Activated CD8-positive, alpha-beta memory T cell treated with anti-CD3 and anti-CD28 coated beads for 36 hours (primary cell): Measurements from ENCODE around the gene PPP1R13B. TPM values are rescaled to one million over a fixed set of nuclear protein-coding genes. Genes with fewer than 3 reads are reported as not detected.

Experiments used
- CTCF ChIA-PET: fragments of 350-600 bp; sonication (Branson Sonifier 250); formaldehyde crosslinking; loops from one replicate; lab custom pipeline; 2021; ENCODE audit warnings: antibody characterized with exemption; lab: Charles Lee
- POLR2A ChIA-PET: fragments of 350-600 bp; sonication (Branson Sonifier 250); formaldehyde crosslinking; loops from one replicate; lab custom pipeline; 2021; ENCODE audit warnings: antibody characterized with exemption; lab: Charles Lee
- total RNA-seq, 2 experiments: library from RNA; stranded (reverse); gene quantifications; one replicate each; pipeline ENCODE4 v1.2.3, GENCODE V29; 2021

PPP1R13B gene
- total RNA-seq, 2 experiments from 2014 or later = 12.4 to 12.7 TPM

- ChIA-PET POLR2A (no interaction called here), CTCF (no interaction called here)
Measured at GRCh38 chr14:103729496-103730448, 117.6 kb downstream of the PPP1R13B start.

GRCh38 chr14:103728721-103729120 is 118.7 kb downstream of the PPP1R13B start:
- POLR2A ChIA-PET = no interaction called here
- CTCF ChIA-PET = no interaction called here

GRCh38 chr14:103728141-103728540 is 119.2 kb downstream of the PPP1R13B start:
- POLR2A ChIA-PET = no interaction called here
- CTCF ChIA-PET = no interaction called here

- POLR2A ChIA-PET = interaction anchor here (0.7 kb wide), 1 partner anchor 28 kb away, joined by 4 read pairs; no protein-coding TSS in a partner anchor
- CTCF ChIA-PET = no interaction called here
Measured at GRCh38 chr14:103727313-103727980, 119.9 kb downstream of the PPP1R13B start.

- POLR2A ChIA-PET = no interaction called here
- CTCF ChIA-PET = no interaction called here
Measured at GRCh38 chr14:103726474-103726873, 120.9 kb downstream of the PPP1R13B start.

GRCh38 chr14:103725739-103726395 is 121.5 kb downstream of the PPP1R13B start:
- CTCF ChIA-PET = no interaction called here

GRCh38 chr14:103725001-103725682 is 122.2 kb downstream of the PPP1R13B start:
- POLR2A ChIA-PET = no interaction called here
- CTCF ChIA-PET = no interaction called here

More at GRCh38 chr14:103725739-103726395, 121.5 kb downstream of the PPP1R13B start:
- POLR2A ChIA-PET = no interaction called here

GRCh38 chr14:103724116-103724515 is 123.3 kb downstream of the PPP1R13B start:
- POLR2A ChIA-PET = no interaction called here
- CTCF ChIA-PET = no interaction called here

GRCh38 chr14:103723748-103724081 is 123.7 kb downstream of the PPP1R13B start:
- CTCF ChIA-PET = no interaction called here
- POLR2A ChIA-PET = no interaction called here

- ChIA-PET POLR2A (no interaction called here), CTCF (no interaction called here)
Measured at GRCh38 chr14:103721334-103722120, 125.8 kb downstream of the PPP1R13B start.

GRCh38 chr14:103719751-103720150 is 127.6 kb downstream of the PPP1R13B start:
- ChIA-PET CTCF (interaction anchor here (0.8 kb wide), 1 partner anchor 154 kb away, joined by 3 read pairs; no protein-coding TSS in a partner anchor), POLR2A (no interaction called here)

GRCh38 chr14:103718572-103718971 is 128.8 kb downstream of the PPP1R13B start:
- CTCF ChIA-PET = interaction anchor here (1.6 kb wide), 1 partner anchor 89 kb away, joined by 3 read pairs; no protein-coding TSS in a partner anchor
- POLR2A ChIA-PET = interaction anchor here (0.5 kb wide), 1 partner anchor 120 kb away, joined by 3 read pairs; no protein-coding TSS in a partner anchor

GRCh38 chr14:103716899-103717411 is 130.4 kb downstream of the PPP1R13B start:
- POLR2A ChIA-PET = no interaction called here

GRCh38 chr14:103716091-103716801 is 131.1 kb downstream of the PPP1R13B start:
- ChIA-PET CTCF (no interaction called here), POLR2A (interaction anchor here (0.6 to 1.2 kb wide), 3 partner anchors 10 to 48 kb away, joined by 3 read pairs; no protein-coding TSS in a partner anchor)

More at GRCh38 chr14:103716899-103717411, 130.4 kb downstream of the PPP1R13B start:
- CTCF ChIA-PET = no interaction called here

- POLR2A ChIA-PET = interaction anchor here (0.6 to 1.2 kb wide), 4 partner anchors 9 to 1687 kb away, joined by 3 to 6 read pairs (median 3); no protein-coding TSS in a partner anchor
- CTCF ChIA-PET = no interaction called here
Measured at GRCh38 chr14:103715052-103716000, 132.0 kb downstream of the PPP1R13B start, which contains the start of the genes XRCC3 and ZFYVE21. TSS of gene XRCC3 (minus strand) at chr14:103715451. CDS start at chr14:103711087, 4,364 bp downstream. TSS of gene ZFYVE21 (plus strand) at chr14:103715810. CDS start at chr14:103715842, 32 bp downstream.
